ENCODE data around the gene CFAP77.

DNA sequence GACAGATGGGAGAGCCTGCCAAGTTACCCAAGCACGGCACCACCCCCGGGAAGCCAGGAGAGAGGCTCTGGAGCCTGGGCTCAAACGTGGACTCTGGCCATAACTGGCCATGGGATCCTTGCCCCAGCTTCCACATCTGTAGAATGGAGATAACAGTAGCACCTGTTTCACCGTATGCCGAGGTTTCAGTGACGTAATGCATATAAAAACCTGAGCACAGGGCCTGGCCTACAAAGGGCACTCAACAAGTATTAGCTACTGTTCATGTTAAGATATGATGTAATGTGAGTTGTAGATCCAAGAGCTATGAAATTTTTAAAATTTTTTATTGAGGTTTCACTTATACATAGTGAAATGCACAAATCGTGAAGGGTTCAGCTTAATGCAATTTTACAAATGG, 90.2 kb downstream of the CFAP77 start:
- TF ChIP-seq NFYB (CRISPR knock-in tag; IDR thresholded peaks at IDR 0.05) (no peak), ERF (CRISPR knock-in tag; IDR thresholded peaks at IDR 0.05) (no peak), ZNF563 (CRISPR knock-in tag; IDR thresholded peaks at IDR 0.05) (no peak), YY1 (IDR thresholded peaks at IDR 0.05; ENCODE audit: insufficient read depth, insufficient replicate concordance, low read depth, low read length) (no peak), EZH2 (conservative IDR thresholded peaks at IDR 0.05; ENCODE audit: low read depth, low read length) (no peak), POLR2A (IDR thresholded peaks at IDR 0.05; ENCODE audit: insufficient read depth in 1 of 2, low read depth in 2 of 2, low read length in 2 of 2) (no peak), MXD4 (CRISPR knock-in tag; IDR thresholded peaks at IDR 0.05) (no peak), RAD51 (IDR thresholded peaks at IDR 0.05; ENCODE audit: borderline replicate concordance) (no peak), MEF2D (CRISPR knock-in tag; IDR thresholded peaks at IDR 0.05) (no peak)
- TF ChIP-seq, protein P1, sequence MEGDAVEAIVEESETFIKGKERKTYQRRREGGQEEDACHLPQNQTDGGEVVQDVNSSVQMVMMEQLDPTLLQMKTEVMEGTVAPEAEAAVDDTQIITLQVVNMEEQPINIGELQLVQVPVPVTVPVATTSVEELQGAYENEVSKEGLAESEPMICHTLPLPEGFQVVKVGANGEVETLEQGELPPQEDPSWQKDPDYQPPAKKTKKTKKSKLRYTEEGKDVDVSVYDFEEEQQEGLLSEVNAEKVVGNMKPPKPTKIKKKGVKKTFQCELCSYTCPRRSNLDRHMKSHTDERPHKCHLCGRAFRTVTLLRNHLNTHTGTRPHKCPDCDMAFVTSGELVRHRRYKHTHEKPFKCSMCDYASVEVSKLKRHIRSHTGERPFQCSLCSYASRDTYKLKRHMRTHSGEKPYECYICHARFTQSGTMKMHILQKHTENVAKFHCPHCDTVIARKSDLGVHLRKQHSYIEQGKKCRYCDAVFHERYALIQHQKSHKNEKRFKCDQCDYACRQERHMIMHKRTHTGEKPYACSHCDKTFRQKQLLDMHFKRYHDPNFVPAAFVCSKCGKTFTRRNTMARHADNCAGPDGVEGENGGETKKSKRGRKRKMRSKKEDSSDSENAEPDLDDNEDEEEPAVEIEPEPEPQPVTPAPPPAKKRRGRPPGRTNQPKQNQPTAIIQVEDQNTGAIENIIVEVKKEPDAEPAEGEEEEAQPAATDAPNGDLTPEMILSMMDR (CRISPR knock-in tag; IDR thresholded peaks at IDR 0.05) = no peak
- TF ChIP-seq, protein P2, sequence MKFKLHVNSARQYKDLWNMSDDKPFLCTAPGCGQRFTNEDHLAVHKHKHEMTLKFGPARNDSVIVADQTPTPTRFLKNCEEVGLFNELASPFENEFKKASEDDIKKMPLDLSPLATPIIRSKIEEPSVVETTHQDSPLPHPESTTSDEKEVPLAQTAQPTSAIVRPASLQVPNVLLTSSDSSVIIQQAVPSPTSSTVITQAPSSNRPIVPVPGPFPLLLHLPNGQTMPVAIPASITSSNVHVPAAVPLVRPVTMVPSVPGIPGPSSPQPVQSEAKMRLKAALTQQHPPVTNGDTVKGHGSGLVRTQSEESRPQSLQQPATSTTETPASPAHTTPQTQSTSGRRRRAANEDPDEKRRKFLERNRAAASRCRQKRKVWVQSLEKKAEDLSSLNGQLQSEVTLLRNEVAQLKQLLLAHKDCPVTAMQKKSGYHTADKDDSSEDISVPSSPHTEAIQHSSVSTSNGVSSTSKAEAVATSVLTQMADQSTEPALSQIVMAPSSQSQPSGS (CRISPR knock-in tag; IDR thresholded peaks at IDR 0.05) = no peak
- TF ChIP-seq, protein P3, sequence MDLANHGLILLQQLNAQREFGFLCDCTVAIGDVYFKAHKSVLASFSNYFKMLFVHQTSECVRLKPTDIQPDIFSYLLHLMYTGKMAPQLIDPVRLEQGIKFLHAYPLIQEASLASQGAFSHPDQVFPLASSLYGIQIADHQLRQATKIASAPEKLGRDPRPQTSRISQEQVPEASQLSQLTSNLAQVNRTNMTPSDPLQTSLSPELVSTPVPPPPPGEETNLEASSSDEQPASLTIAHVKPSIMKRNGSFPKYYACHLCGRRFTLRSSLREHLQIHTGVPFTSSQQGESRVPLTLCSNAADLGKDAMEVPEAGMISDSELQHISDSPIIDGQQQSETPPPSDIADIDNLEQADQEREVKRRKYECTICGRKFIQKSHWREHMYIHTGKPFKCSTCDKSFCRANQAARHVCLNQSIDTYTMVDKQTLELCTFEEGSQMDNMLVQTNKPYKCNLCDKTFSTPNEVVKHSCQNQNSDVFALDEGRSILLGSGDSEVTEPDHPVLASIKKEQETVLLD (CRISPR knock-in tag; IDR thresholded peaks at IDR 0.05; ENCODE audit: low read depth) = no peak
- TF ChIP-seq, protein P4, sequence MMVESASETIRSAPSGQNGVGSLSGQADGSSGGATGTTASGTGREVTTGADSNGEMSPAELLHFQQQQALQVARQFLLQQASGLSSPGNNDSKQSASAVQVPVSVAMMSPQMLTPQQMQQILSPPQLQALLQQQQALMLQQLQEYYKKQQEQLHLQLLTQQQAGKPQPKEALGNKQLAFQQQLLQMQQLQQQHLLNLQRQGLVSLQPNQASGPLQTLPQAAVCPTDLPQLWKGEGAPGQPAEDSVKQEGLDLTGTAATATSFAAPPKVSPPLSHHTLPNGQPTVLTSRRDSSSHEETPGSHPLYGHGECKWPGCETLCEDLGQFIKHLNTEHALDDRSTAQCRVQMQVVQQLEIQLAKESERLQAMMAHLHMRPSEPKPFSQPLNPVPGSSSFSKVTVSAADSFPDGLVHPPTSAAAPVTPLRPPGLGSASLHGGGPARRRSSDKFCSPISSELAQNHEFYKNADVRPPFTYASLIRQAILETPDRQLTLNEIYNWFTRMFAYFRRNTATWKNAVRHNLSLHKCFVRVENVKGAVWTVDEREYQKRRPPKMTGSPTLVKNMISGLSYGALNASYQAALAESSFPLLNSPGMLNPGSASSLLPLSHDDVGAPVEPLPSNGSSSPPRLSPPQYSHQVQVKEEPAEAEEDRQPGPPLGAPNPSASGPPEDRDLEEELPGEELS (CRISPR knock-in tag; IDR thresholded peaks at IDR 0.05) = no peak
